Mucosa of rectum (tissue), 2 donors: ENCODE data around the gene SLC38A9.
A peak's percentile ranks its signal among the peaks of the same experiment; 100 is the strongest.

ENCODE experiments used
- H3K27ac ChIP-seq, 2 donors: one replicate each; pipeline ENCODE4 v1.7.0; 2013; ENCODE audit warnings: inconsistent platforms in 2 of 2, low read depth in 2 of 2, low read length in 2 of 2
- H3K27me3 ChIP-seq, 2 donors: one replicate each; pipeline ENCODE4 v1.7.0; 2013; ENCODE audit warnings: low read length in 2 of 2; ENCODE audit not compliant: control insufficient read depth in 2 of 2, insufficient read depth in 2 of 2
- H3K36me3 ChIP-seq, 2 donors: one replicate each; pipeline ENCODE4 v1.7.0; 2013; ENCODE audit warnings: low read length in 2 of 2; ENCODE audit not compliant: control insufficient read depth in 2 of 2, insufficient read depth in 2 of 2
- H3K4me1 ChIP-seq, 2 donors: one replicate each; pipeline ENCODE4 v1.7.0; 2013; ENCODE audit warnings: low read length in 2 of 2, mild to moderate bottlenecking in 1 of 2; ENCODE audit not compliant: control insufficient read depth in 2 of 2, insufficient read depth in 2 of 2
- H3K4me3 ChIP-seq, 2 donors: one replicate each; pipeline ENCODE4 v1.7.0; 2013; ENCODE audit warnings: low read length in 2 of 2
- H3K9ac ChIP-seq, 2 donors: one replicate each; pipeline ENCODE4 v1.7.0; 2013; ENCODE audit warnings: low read length in 2 of 2, low read depth in 1 of 2, mild to moderate bottlenecking in 1 of 2
- H3K9me3 ChIP-seq, 2 donors: one replicate each; pipeline ENCODE4 v1.7.0; 2013; ENCODE audit warnings: low read length in 2 of 2; ENCODE audit not compliant: control insufficient read depth in 2 of 2
- donor health status: healthy.
- donor health status: Normal muscosa, but diverticular disease.

Gene SLC38A9

GRCh38 chr5:55671975-55672374 lies 40.1 kb downstream of the SLC38A9 start:
- Histone ChIP-seq H3K9ac (no peak overlapping the region), H3K4me3 (no peak overlapping the region), H3K4me1 (no peaks in the 10 kb centered on the region), H3K27ac (no peak overlapping the region), H3K36me3 (peaks cover 0 to 6% of the 10 kb centered on the region in 2 donors), H3K27me3 (no peaks in the 10 kb centered on the region), H3K9me3 (no peaks in the 10 kb centered on the region)

- Histone ChIP-seq H3K27ac (no peak overlapping the region), H3K9me3 (no peaks in the 10 kb centered on the region), H3K4me3 (no peak overlapping the region), H3K4me1 (no peaks in the 10 kb centered on the region), H3K36me3 (peaks cover 0 to 7% of the 10 kb centered on the region in 2 donors), H3K9ac (no peak overlapping the region), H3K27me3 (no peaks in the 10 kb centered on the region)
Observed at GRCh38 chr5:55668356-55668755, 43.8 kb downstream of the SLC38A9 start.

- H3K27ac ChIP-seq: no peak overlapping the region
- H3K9ac ChIP-seq: no peak overlapping the region
- H3K4me1 ChIP-seq: no peaks in the 10 kb centered on the region
- H3K4me3 ChIP-seq: no peak overlapping the region
- no peaks in the 10 kb centered on the region for H3K27me3 ChIP-seq
- no peaks in the 10 kb centered on the region for H3K9me3 ChIP-seq
- H3K36me3 ChIP-seq: peaks cover 1 to 8% of the 10 kb centered on the region in 2 donors
Observed at GRCh38 chr5:55667938-55668337, 44.2 kb downstream of the SLC38A9 start.

- H3K27ac ChIP-seq: no peak overlapping the region
- peaks cover 2 to 15% of the 10 kb centered on the region in 2 donors for H3K36me3 ChIP-seq
- H3K9me3 ChIP-seq: no peaks in the 10 kb centered on the region
- no peaks in the 10 kb centered on the region for H3K27me3 ChIP-seq
- no peak overlapping the region for H3K4me3 ChIP-seq
- H3K9ac ChIP-seq: no peak overlapping the region
- H3K4me1 ChIP-seq: no peaks in the 10 kb centered on the region
Observed at GRCh38 chr5:55665065-55665464, 47.1 kb downstream of the SLC38A9 start.

- peaks cover 0 to 6% of the 10 kb centered on the region in 2 donors for H3K36me3 ChIP-seq
- peaks cover 0 to 4% of the 10 kb centered on the region in 2 donors for H3K4me1 ChIP-seq
- no peaks in the 10 kb centered on the region for H3K27me3 ChIP-seq
- H3K4me3 ChIP-seq: no peak overlapping the region
- H3K9me3 ChIP-seq: no peaks in the 10 kb centered on the region
- H3K9ac ChIP-seq: no peak overlapping the region
- H3K27ac ChIP-seq: no peak overlapping the region
Observed at GRCh38 chr5:55657443-55657842, 54.7 kb downstream of the SLC38A9 start.

- H3K27ac ChIP-seq: no peak overlapping the region
- H3K27me3 ChIP-seq: no peaks in the 10 kb centered on the region
- peaks cover 0 to 3% of the 10 kb centered on the region in 2 donors for H3K4me1 ChIP-seq
- H3K36me3 ChIP-seq: no peaks in the 10 kb centered on the region
- H3K4me3 ChIP-seq: no peak overlapping the region
- H3K9ac ChIP-seq: no peak overlapping the region
- no peaks in the 10 kb centered on the region for H3K9me3 ChIP-seq
Observed at GRCh38 chr5:55650386-55650785, 61.7 kb downstream of the SLC38A9 start.

GRCh38 chr5:55649963-55650362 lies 62.2 kb downstream of the SLC38A9 start:
- Histone ChIP-seq H3K36me3 (no peaks in the 10 kb centered on the region), H3K27ac (no peak overlapping the region), H3K4me1 (peaks cover 0 to 3% of the 10 kb centered on the region in 2 donors), H3K27me3 (no peaks in the 10 kb centered on the region), H3K4me3 (no peak overlapping the region), H3K9ac (no peak overlapping the region), H3K9me3 (no peaks in the 10 kb centered on the region)

GRCh38 chr5:55645304-55645703 lies 66.8 kb downstream of the SLC38A9 start:
- Histone ChIP-seq H3K27me3 (no peaks in the 10 kb centered on the region), H3K27ac (no peak overlapping the region), H3K4me1 (no peaks in the 10 kb centered on the region), H3K4me3 (no peak overlapping the region), H3K9ac (no peak overlapping the region), H3K9me3 (no peaks in the 10 kb centered on the region), H3K36me3 (no peaks in the 10 kb centered on the region)

- Histone ChIP-seq H3K9me3 (no peaks in the 10 kb centered on the region), H3K4me1 (peaks cover 10 to 22% of the 10 kb centered on the region in 2 donors), H3K9ac (no peak overlapping the region), H3K36me3 (no peaks in the 10 kb centered on the region), H3K27me3 (no peaks in the 10 kb centered on the region), H3K4me3 (no peak overlapping the region), H3K27ac (peak overlapping the region in 1 of 2 donors; percentile 26)
Observed at GRCh38 chr5:55638455-55638854, 73.7 kb downstream of the SLC38A9 start.

- no peaks in the 10 kb centered on the region for H3K27me3 ChIP-seq
- H3K4me3 ChIP-seq: no peak overlapping the region
- peaks cover 11 to 24% of the 10 kb centered on the region in 2 donors for H3K4me1 ChIP-seq
- H3K27ac ChIP-seq: peak overlapping the region in 1 of 2 donors; percentile 26
- no peak overlapping the region for H3K9ac ChIP-seq
- H3K9me3 ChIP-seq: no peaks in the 10 kb centered on the region
- no peaks in the 10 kb centered on the region for H3K36me3 ChIP-seq
Observed at GRCh38 chr5:55638051-55638450, 74.1 kb downstream of the SLC38A9 start.

- Histone ChIP-seq H3K27me3 (no peaks in the 10 kb centered on the region), H3K4me1 (peaks cover 11 to 27% of the 10 kb centered on the region in 2 donors), H3K27ac (peak overlapping the region; percentile 33 to 59), H3K9me3 (no peaks in the 10 kb centered on the region), H3K9ac (no peak overlapping the region), H3K4me3 (no peak overlapping the region), H3K36me3 (no peaks in the 10 kb centered on the region)
Observed at GRCh38 chr5:55636683-55637082, 75.4 kb downstream of the SLC38A9 start.
